Stimulated activated CD4-positive, alpha-beta T cell treated with anti-CD3 and anti-CD28 coated beads, Interleukin-4, amount 100 ng/mL, for 24 hours (primary cell): ENCODE measurements around the gene PRICKLE1.

Experiments used
- DNase-seq: peaks from one replicate; pipeline ENCODE4 v3.0.0-alpha.2; 2020

PRICKLE1 gene

GRCh38 chr12:42445891-42446290 is 143.7 kb downstream of the PRICKLE1 start:
- DNase-seq: no peak

- no peak for DNase-seq
Measured at GRCh38 chr12:42444192-42444943, 145.2 kb downstream of the PRICKLE1 start.

GRCh38 chr12:42442888-42443287 is 146.7 kb downstream of the PRICKLE1 start:
- no peak for DNase-seq

- DNase-seq: no peak
Measured at GRCh38 chr12:42442311-42442759, 147.2 kb downstream of the PRICKLE1 start.

- no peak for DNase-seq
Measured at GRCh38 chr12:42440608-42441007, 148.9 kb downstream of the PRICKLE1 start.

- DNase-seq: no peak
Measured at GRCh38 chr12:42432517-42433140, 156.9 kb downstream of the PRICKLE1 start.

GRCh38 chr12:42428850-42429249 is 160.7 kb downstream of the PRICKLE1 start:
- no peak for DNase-seq

GRCh38 chr12:42426746-42427145 is 162.8 kb downstream of the PRICKLE1 start:
- no peak for DNase-seq

GRCh38 chr12:42422785-42423184 is 166.8 kb downstream of the PRICKLE1 start:
- DNase-seq: no peak

GRCh38 chr12:42421844-42422779 is 167.4 kb downstream of the PRICKLE1 start:
- DNase-seq: no peak

GRCh38 chr12:42420395-42420794 is 169.2 kb downstream of the PRICKLE1 start:
- no peak for DNase-seq

GRCh38 chr12:42410340-42410739 is 179.2 kb downstream of the PRICKLE1 start:
- no peak for DNase-seq

- no peak for DNase-seq
Measured at GRCh38 chr12:42409471-42409870, 180.1 kb downstream of the PRICKLE1 start.

- no peak for DNase-seq
Measured at GRCh38 chr12:42407306-42407705, 182.2 kb downstream of the PRICKLE1 start.
